Measurements from ENCODE around the gene NFYA.
"Not testable (repeated sequence)": the region's sequence is repeated elsewhere in the genome, so short reads cannot be mapped to it uniquely, and the experiment has no call there.

Gene NFYA

GRCh38 chr6:41100871-41101287, 28.1 kb downstream of the NFYA start:
- no peak for TF ChIP-seq Cebpa-rat (IDR thresholded peaks at IDR 0.05)
- H4K20me1 ChIP-seq, result peaks cover 72% of the 10 kb centered on the region
- H3K4me2 ChIP-seq, result no peak overlapping the region
- no peaks in the 10 kb centered on the region for H3K27me3 ChIP-seq
- H3K27ac ChIP-seq, result no peak overlapping the region
- H3K4me3 ChIP-seq, result no peak overlapping the region
- H3K9ac ChIP-seq, result no peak overlapping the region
- no peaks in the 10 kb centered on the region for H3K9me3 ChIP-seq
- no peaks in the 10 kb centered on the region for H3K4me1 ChIP-seq
- peaks cover 62% of the 10 kb centered on the region for H3K36me3 ChIP-seq

GRCh38 chr6:41103847-41104246, 31.1 kb downstream of the NFYA start:
- H3K4me1 ChIP-seq, result no peaks in the 10 kb centered on the region
- H3K9me3 ChIP-seq, result no peaks in the 10 kb centered on the region
- no peak overlapping the region for H3K27ac ChIP-seq
- peaks cover 32% of the 10 kb centered on the region for H3K36me3 ChIP-seq
- TF ChIP-seq Cebpa-rat (IDR thresholded peaks at IDR 0.05), result no peak
- no peak overlapping the region for H3K9ac ChIP-seq
- no peak overlapping the region for H3K4me3 ChIP-seq
- H3K4me2 ChIP-seq, result no peak overlapping the region
- H3K27me3 ChIP-seq, result no peaks in the 10 kb centered on the region
- H4K20me1 ChIP-seq, result peaks cover 43% of the 10 kb centered on the region

GRCh38 chr6:41111017-41111416, 38.2 kb downstream of the NFYA start:
- Histone ChIP-seq H3K27ac (no peak overlapping the region), H3K27me3 (no peaks in the 10 kb centered on the region), H3K4me2 (no peak overlapping the region), H3K36me3 (no peaks in the 10 kb centered on the region; the same call in none of the 2 replicates), H4K20me1 (no peaks in the 10 kb centered on the region), H3K4me1 (no peaks in the 10 kb centered on the region), H3K4me3 (no peak overlapping the region), H3K9ac (no peak overlapping the region), H3K9me3 (no peaks in the 10 kb centered on the region)
- no peak for TF ChIP-seq Cebpa-rat (IDR thresholded peaks at IDR 0.05)

- H3K9ac ChIP-seq, H3K4me3 ChIP-seq, H3K4me2 ChIP-seq: not testable (repeated sequence)
Observed at GRCh38 chr6:41115027-41115426, 42.3 kb downstream of the NFYA start.

GRCh38 chr6:41119508-41119907, 46.7 kb downstream of the NFYA start:
- H3K36me3 ChIP-seq, result peaks cover 9% of the 10 kb centered on the region; the same call in 1 of the 2 replicates

More at GRCh38 chr6:41115027-41115426, 42.3 kb downstream of the NFYA start:
- H4K20me1 ChIP-seq, H3K9me3 ChIP-seq, H3K27ac ChIP-seq, H3K36me3 ChIP-seq, H3K4me1 ChIP-seq, H3K27me3 ChIP-seq: not testable (repeated sequence)

GRCh38 chr6:41120058-41120457, 47.3 kb downstream of the NFYA start:
- Histone ChIP-seq H3K36me3 (peaks cover 10% of the 10 kb centered on the region; the same call in 1 of the 2 replicates), H3K27me3 (no peaks in the 10 kb centered on the region), H3K9me3 (no peaks in the 10 kb centered on the region), H3K9ac (no peak overlapping the region), H3K4me2 (no peak overlapping the region), H4K20me1 (no peaks in the 10 kb centered on the region), H3K4me3 (no peak overlapping the region), H3K27ac (no peak overlapping the region), H3K4me1 (no peaks in the 10 kb centered on the region)
- TF ChIP-seq Cebpa-rat (IDR thresholded peaks at IDR 0.05), result no peak

More at GRCh38 chr6:41119508-41119907, 46.7 kb downstream of the NFYA start:
- Histone ChIP-seq H4K20me1 (no peaks in the 10 kb centered on the region), H3K4me1 (no peaks in the 10 kb centered on the region), H3K9me3 (no peaks in the 10 kb centered on the region), H3K27me3 (no peaks in the 10 kb centered on the region), H3K9ac (no peak overlapping the region), H3K4me2 (no peak overlapping the region), H3K4me3 (no peak overlapping the region), H3K27ac (no peak overlapping the region)
- no peak for TF ChIP-seq Cebpa-rat (IDR thresholded peaks at IDR 0.05)

- Histone ChIP-seq H3K9me3 (no peaks in the 10 kb centered on the region), H3K27ac (no peak overlapping the region)
- TF ChIP-seq Cebpa-rat (IDR thresholded peaks at IDR 0.05), result no peak
Observed at GRCh38 chr6:41122373-41122772, 49.6 kb downstream of the NFYA start.

GRCh38 chr6:41122918-41123317, 50.1 kb downstream of the NFYA start:
- no peak for TF ChIP-seq Cebpa-rat (IDR thresholded peaks at IDR 0.05)
- Histone ChIP-seq H4K20me1 (no peaks in the 10 kb centered on the region), H3K9ac (no peak overlapping the region), H3K36me3 (peaks cover 10% of the 10 kb centered on the region; the same call in 1 of the 2 replicates), H3K4me1 (no peaks in the 10 kb centered on the region), H3K27me3 (no peaks in the 10 kb centered on the region), H3K4me3 (no peak overlapping the region), H3K4me2 (no peak overlapping the region), H3K9me3 (no peaks in the 10 kb centered on the region), H3K27ac (no peak overlapping the region)

More at GRCh38 chr6:41122373-41122772, 49.6 kb downstream of the NFYA start:
- no peak overlapping the region for H3K4me2 ChIP-seq
- no peak overlapping the region for H3K9ac ChIP-seq
- no peak overlapping the region for H3K4me3 ChIP-seq
- no peaks in the 10 kb centered on the region for H3K27me3 ChIP-seq
- no peaks in the 10 kb centered on the region for H4K20me1 ChIP-seq
- H3K4me1 ChIP-seq, result no peaks in the 10 kb centered on the region
- H3K36me3 ChIP-seq, result peaks cover 10% of the 10 kb centered on the region; the same call in 1 of the 2 replicates

GRCh38 chr6:41125282-41125681, 52.5 kb downstream of the NFYA start:
- no peak overlapping the region for H3K4me3 ChIP-seq
- H3K9me3 ChIP-seq, result no peaks in the 10 kb centered on the region
- no peaks in the 10 kb centered on the region for H3K27me3 ChIP-seq
- no peak overlapping the region for H3K27ac ChIP-seq
- no peaks in the 10 kb centered on the region for H3K4me1 ChIP-seq
- no peak overlapping the region for H3K9ac ChIP-seq
- no peaks in the 10 kb centered on the region for H4K20me1 ChIP-seq
- no peak overlapping the region for H3K4me2 ChIP-seq
- H3K36me3 ChIP-seq, result peaks cover 10% of the 10 kb centered on the region; the same call in 1 of the 2 replicates
- no peak for TF ChIP-seq Cebpa-rat (IDR thresholded peaks at IDR 0.05)

GRCh38 chr6:41132254-41132653, 59.5 kb downstream of the NFYA start:
- Histone ChIP-seq H3K4me3 (no peak overlapping the region), H3K4me1 (no peaks in the 10 kb centered on the region), H3K36me3 (peaks cover 21% of the 10 kb centered on the region; the same call in 1 of the 2 replicates), H3K27ac (no peak overlapping the region), H3K9me3 (no peaks in the 10 kb centered on the region), H4K20me1 (no peaks in the 10 kb centered on the region), H3K27me3 (no peaks in the 10 kb centered on the region), H3K9ac (no peak overlapping the region), H3K4me2 (no peak overlapping the region)
- TF ChIP-seq Cebpa-rat (IDR thresholded peaks at IDR 0.05), result no peak

Data from BLaER1 (cell line).